ENCODE results near the gene WDR4.
A peak's percentile ranks its signal among the peaks of the same experiment; 100 is the strongest.

- TF ChIP-seq POLR2A (IDR thresholded peaks at IDR 0.05) (no peak), EP300 (IDR thresholded peaks at IDR 0.05) (no peak), CTCF (IDR thresholded peaks at IDR 0.05) (peak; percentile 81 to 94 (median 86)), POLR2AphosphoS5 (IDR thresholded peaks at IDR 0.05) (no peak)
Measured at GRCh38 chr21:42818328-42818749, 61.0 kb downstream of the WDR4 start.
